ENCODE data around the gene ALDH1A1. TPM values are rescaled to one million over a fixed set of nuclear protein-coding genes. Genes with fewer than 3 reads are reported as not detected.

Gene ALDH1A1
- total and polyA plus RNA-seq, 2 donors (not counting 3 experiments of a cell fraction or from before 2014, with no cell fraction given), result 91.1 to 287 TPM

GRCh38 chr9:72952381-72952690, 517 bp downstream of the ALDH1A1 start:
- no peaks in the 10 kb centered on the region for H3K9me3 ChIP-seq (replicated peaks; ENCODE audit: control insufficient read depth, insufficient read depth, low read length)
- peak overlapping the region; percentile 43 to 84 (median 54) for H3K4me3 ChIP-seq (replicated peaks in 1 of 3; ENCODE audit: insufficient read depth in 1 of 3, low read depth in 1 of 3, low read length in 3 of 3)
- no peak for FAIRE-seq
- no peaks in the 10 kb centered on the region for H3K9me1 ChIP-seq (replicated peaks; ENCODE audit: control insufficient read depth, extremely low read depth, insufficient read depth, low read length)
- H3K79me2 ChIP-seq (ENCODE audit: control insufficient read depth, insufficient read depth, low read length), result peaks cover 8% of the 10 kb centered on the region
- dilution Hi-C loops (cut with MboI; ENCODE audit: extremely low pct_ligation_motif_present, low sequenced_read_pairs) (no loop called here), intact Hi-C loops (cut with micrococcal nuclease) (loop anchor here (1.0 to 2.0 kb wide), 4 partner anchors 18 to 60 kb away; no protein-coding TSS in a partner anchor)
- DNase-seq (ENCODE audit: low read depth, low spot score), result peak; percentile 50
- peak overlapping the region; percentile 50 for H2AFZ ChIP-seq (ENCODE audit: low read depth, low read length)
- peaks cover 7% of the 10 kb centered on the region for H3K4me1 ChIP-seq (ENCODE audit: control insufficient read depth, extremely low read depth, insufficient read depth, low read length)
- peak overlapping the region; percentile 81 for H3K9ac ChIP-seq (replicated peaks; ENCODE audit: extremely low read depth, insufficient read depth, low read length)
- ChIA-PET POLR2A (interaction anchor here (0.6 kb wide), 1 partner anchor 189 kb away, joined by 8 read pairs; no protein-coding TSS in a partner anchor), CTCF (interaction anchor here (0.9 to 2.3 kb wide), 5 partner anchors 45 to 128 kb away, joined by 3 to 5 read pairs (median 4); no protein-coding TSS in a partner anchor)
- H4K20me1 ChIP-seq (replicated peaks; ENCODE audit: control insufficient read depth, extremely low read depth, insufficient read depth, low read length), result no peaks in the 10 kb centered on the region
- peak overlapping the region; percentile 65 for H3K27ac ChIP-seq (ENCODE audit: insufficient read depth, low read depth, low read length)
- no peaks in the 10 kb centered on the region for H3K27me3 ChIP-seq (ENCODE audit: control insufficient read depth in 2 of 2, insufficient read depth in 2 of 2, low read length in 2 of 2)
- H3K4me2 ChIP-seq (ENCODE audit: insufficient read depth, low read length), result peak overlapping the region; percentile 77
- TF ChIP-seq POLR2A (IDR thresholded peaks at IDR 0.05; ENCODE audit: low read depth, low read length), result no peak
- TF ChIP-seq EZH2 (IDR thresholded peaks at IDR 0.05; ENCODE audit: borderline replicate concordance, low read depth, low read length, severe bottlenecking), result no peak
- TF ChIP-seq FOS (IDR thresholded peaks at IDR 0.05; ENCODE audit: borderline replicate concordance, insufficient read depth, low read length), result no peak
- TF ChIP-seq JUN (IDR thresholded peaks at IDR 0.05; ENCODE audit: borderline replicate concordance, insufficient read depth, insufficient read length, low read depth), result no peak
- TF ChIP-seq POLR2AphosphoS5 (IDR thresholded peaks at IDR 0.05; ENCODE audit: insufficient read depth, low read depth, low read length), result no peak
- TSS peak; percentile 69 for BruUV-seq (replicated peaks)
- peaks cover 0 to 2% of the 10 kb centered on the region in 2 experiments for H3K36me3 ChIP-seq (ENCODE audit: control insufficient read depth in 2 of 2, extremely low read depth in 1 of 2, insufficient read depth in 2 of 2, low read length in 2 of 2)

GRCh38 chr9:72951520-72952380, 1.1 kb downstream of the ALDH1A1 start:
- H3K4me1 ChIP-seq (ENCODE audit: control insufficient read depth, extremely low read depth, insufficient read depth, low read length), result peaks cover 7% of the 10 kb centered on the region
- peak; percentile 73 for FAIRE-seq
- TF ChIP-seq FOS (IDR thresholded peaks at IDR 0.05; ENCODE audit: borderline replicate concordance, insufficient read depth, low read length) (no peak), POLR2AphosphoS5 (IDR thresholded peaks at IDR 0.05; ENCODE audit: insufficient read depth, low read depth, low read length) (no peak), POLR2A (IDR thresholded peaks at IDR 0.05; ENCODE audit: low read depth, low read length) (no peak), EZH2 (IDR thresholded peaks at IDR 0.05; ENCODE audit: borderline replicate concordance, low read depth, low read length, severe bottlenecking) (no peak), JUN (IDR thresholded peaks at IDR 0.05; ENCODE audit: borderline replicate concordance, insufficient read depth, insufficient read length, low read depth) (no peak), GATA2 (IDR thresholded peaks at IDR 0.05; ENCODE audit: insufficient read depth, insufficient read length, low read depth, low read length) (no peak)
- dilution Hi-C loops (cut with MboI; ENCODE audit: extremely low pct_ligation_motif_present, low sequenced_read_pairs), result no loop called here
- intact Hi-C loops (cut with micrococcal nuclease), result loop anchor here (1.0 to 2.0 kb wide), 7 partner anchors 19 to 131 kb away; no protein-coding TSS in a partner anchor
- peak overlapping the region; percentile 77 for H3K4me2 ChIP-seq (ENCODE audit: insufficient read depth, low read length)
- H3K79me2 ChIP-seq (ENCODE audit: control insufficient read depth, insufficient read depth, low read length), result peaks cover 8% of the 10 kb centered on the region
- peaks cover 0 to 2% of the 10 kb centered on the region in 2 experiments for H3K36me3 ChIP-seq (ENCODE audit: control insufficient read depth in 2 of 2, extremely low read depth in 1 of 2, insufficient read depth in 2 of 2, low read length in 2 of 2)
- H2AFZ ChIP-seq (ENCODE audit: low read depth, low read length), result peak overlapping the region; percentile 50
- peak overlapping the region; percentile 43 to 84 (median 54) for H3K4me3 ChIP-seq (replicated peaks in 1 of 3; ENCODE audit: insufficient read depth in 1 of 3, low read depth in 1 of 3, low read length in 3 of 3)
- H3K27ac ChIP-seq (ENCODE audit: insufficient read depth, low read depth, low read length), result peak overlapping the region; percentile 65
- H3K9me3 ChIP-seq (replicated peaks; ENCODE audit: control insufficient read depth, insufficient read depth, low read length), result no peaks in the 10 kb centered on the region
- ChIA-PET POLR2A (interaction anchor here (0.6 kb wide), 1 partner anchor 189 kb away, joined by 8 read pairs; no protein-coding TSS in a partner anchor), CTCF (interaction anchor here (0.8 to 2.3 kb wide), 10 partner anchors 9 to 138 kb away, joined by 3 to 6 read pairs (median 4); no protein-coding TSS in a partner anchor)
- H3K9me1 ChIP-seq (replicated peaks; ENCODE audit: control insufficient read depth, extremely low read depth, insufficient read depth, low read length), result no peaks in the 10 kb centered on the region
- no peaks in the 10 kb centered on the region for H4K20me1 ChIP-seq (replicated peaks; ENCODE audit: control insufficient read depth, extremely low read depth, insufficient read depth, low read length)
- DNase-seq (ENCODE audit: low read depth, low spot score), result peak; percentile 44
- H3K27me3 ChIP-seq (ENCODE audit: control insufficient read depth in 2 of 2, insufficient read depth in 2 of 2, low read length in 2 of 2), result no peaks in the 10 kb centered on the region
- peak overlapping the region; percentile 81 for H3K9ac ChIP-seq (replicated peaks; ENCODE audit: extremely low read depth, insufficient read depth, low read length)
- BruUV-seq (replicated peaks), result TSS peak; percentile 17
